HG03432 (cell line): Measurements from ENCODE around the gene CCR9.

Experiments
- ATAC-seq: cut with Tn5 transposase; IDR thresholded peaks from one replicate; pipeline ENCODE4 v1.9.1; 2021; ENCODE audit warnings: mild to moderate bottlenecking, moderate library complexity; ENCODE audit not compliant: unreplicated experiment

CCR9 gene

DNA sequence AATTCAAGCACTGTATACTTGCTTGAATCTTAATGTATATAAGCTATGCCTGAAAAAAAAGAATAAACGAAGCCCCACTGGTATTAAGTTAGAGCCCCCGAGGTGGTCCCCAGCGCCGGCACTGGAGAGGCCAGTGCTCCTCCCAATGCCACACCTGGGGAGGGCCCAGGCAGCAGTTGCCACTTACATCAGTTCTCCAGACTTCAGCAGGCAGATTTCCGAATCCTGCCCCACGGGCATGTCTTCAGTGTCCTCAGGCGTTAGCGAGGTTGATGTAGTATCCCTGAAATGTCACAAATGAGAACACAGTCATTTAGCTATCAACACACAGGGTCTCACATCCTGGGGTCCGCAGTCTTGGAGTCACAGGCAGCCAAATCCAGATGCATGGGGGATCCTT, 49.9 kb downstream of the CCR9 start:
- no peak for ATAC-seq

DNA sequence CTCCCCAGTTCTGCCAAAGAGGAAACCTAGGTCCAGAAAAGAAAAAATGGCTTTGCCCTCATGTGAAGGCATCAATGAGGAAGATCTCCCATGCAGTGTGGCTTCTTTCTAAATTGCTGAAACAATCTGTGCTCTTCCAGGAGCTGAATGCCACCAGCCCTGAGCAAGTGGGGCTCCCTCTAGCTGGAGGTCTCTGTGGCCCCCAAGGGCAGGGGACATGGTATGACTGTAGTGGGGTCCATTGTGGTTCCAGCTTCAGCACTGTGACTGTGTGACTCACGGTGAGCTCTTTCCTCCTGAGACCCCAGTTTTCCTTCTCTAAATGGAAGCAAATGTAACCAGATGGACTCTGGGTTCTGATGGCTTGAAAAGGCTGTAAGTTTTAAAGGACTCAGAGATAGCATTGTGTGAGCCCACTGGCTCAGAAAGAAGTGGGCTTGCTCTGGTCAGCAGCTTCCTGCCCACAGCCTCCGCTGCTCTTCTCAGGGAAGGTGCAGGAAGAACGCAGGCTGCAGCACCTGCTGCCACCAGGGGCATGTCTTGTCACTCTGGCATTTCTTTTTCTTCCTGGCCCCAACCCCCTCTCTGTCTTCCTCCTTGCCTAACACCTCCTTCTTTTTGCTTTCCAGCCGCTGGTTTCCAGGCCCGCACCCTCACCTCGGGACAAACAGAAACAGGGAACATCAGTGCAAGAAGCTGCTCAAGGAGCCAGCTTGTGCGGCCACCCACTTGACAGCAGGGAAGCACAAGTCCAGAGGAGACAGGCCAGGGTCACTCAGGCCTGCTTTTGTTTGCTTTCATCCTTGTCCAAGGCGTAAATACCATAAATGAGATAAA, 51.1 kb downstream of the CCR9 start:
- ATAC-seq, result no peak

DNA sequence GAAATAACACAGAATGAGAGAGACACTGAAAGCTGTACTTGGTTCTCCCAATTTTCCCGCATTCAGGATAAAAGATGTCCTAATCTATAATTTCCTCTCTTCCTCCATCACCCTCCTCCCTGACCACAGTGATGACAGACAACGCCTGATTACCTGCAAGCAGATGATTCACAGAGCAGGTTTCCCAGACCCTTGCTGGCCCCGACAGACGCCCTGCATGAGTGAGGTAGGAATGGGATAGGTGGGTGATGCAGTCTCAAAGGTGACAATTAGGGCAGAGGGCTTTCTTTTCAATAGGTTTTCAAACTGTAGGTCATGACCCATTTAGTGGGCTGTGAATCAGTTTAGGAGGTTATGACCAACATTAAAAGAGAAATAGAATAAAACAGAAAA, 51.7 kb downstream of the CCR9 start:
- ATAC-seq, result no peak

GRCh38 chr3:45938864-45939263, 52.5 kb downstream of the CCR9 start:
- peak; percentile 61 for ATAC-seq

GRCh38 chr3:45939341-45939771, 53.0 kb downstream of the CCR9 start:
- no peak for ATAC-seq

DNA sequence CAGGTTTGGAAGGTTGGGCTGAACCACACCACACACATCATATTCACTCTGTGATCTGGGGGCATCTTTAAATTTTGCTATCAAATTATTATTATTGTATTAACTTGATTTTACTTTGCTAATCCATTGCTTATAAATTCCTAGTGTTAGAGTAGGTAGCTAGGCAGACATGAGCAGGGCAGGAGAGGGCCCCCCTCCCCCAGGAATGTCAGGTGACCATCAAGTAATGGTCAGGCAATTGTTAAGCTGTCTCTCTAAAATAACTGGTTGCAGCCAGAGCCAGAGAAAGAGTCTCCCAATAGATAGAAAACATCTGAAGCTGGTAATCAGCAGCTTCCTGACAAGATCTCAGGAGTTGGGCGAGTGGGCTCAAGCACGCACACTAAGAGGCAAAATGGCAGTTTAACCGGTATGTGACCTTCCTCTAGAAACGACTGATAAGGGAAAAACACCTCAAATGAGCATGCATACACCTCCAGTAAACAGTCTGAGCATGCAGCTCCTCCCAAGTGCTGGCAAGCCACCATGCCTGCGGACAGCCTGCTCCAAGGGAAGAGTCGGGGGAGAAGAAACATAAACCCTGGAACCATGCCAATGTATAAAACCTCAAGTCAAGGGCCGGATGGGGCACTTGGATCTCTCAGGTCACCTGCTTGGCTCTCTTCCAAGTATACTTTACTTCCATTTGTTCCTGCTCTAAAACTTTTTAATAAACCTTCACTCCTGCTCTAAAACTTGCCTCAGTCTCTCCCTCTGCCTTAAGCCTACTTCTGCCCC, 53.8 kb downstream of the CCR9 start:
- ATAC-seq, result no peak

DNA sequence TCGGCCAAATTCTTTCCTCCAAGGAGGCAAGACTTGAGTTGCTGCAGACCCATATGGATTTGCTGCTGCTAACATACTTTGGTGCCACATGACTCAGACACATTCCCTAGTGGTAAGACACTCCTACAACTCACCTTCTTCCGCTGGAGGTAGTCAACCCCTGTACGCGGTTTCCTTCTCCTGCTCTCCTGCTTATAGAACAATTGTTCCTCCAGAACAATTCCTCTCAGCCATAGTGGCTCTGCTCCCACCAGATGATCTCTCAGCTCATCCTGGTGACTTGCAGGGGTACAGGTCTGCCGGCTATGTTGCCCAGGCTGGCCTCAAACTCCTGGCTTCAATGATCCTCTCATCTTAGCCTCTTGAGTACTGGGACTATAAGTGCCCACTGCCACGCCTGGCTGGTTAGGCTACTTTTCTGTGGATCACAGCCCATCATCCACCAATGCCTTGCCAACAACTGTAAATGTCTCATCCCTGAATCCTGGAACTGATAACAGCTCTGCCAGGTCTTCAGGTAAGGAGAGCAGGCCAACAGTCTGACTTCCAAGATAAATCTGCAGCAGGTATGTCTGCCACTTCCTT, 54.5 kb downstream of the CCR9 start:
- ATAC-seq, result no peak

DNA sequence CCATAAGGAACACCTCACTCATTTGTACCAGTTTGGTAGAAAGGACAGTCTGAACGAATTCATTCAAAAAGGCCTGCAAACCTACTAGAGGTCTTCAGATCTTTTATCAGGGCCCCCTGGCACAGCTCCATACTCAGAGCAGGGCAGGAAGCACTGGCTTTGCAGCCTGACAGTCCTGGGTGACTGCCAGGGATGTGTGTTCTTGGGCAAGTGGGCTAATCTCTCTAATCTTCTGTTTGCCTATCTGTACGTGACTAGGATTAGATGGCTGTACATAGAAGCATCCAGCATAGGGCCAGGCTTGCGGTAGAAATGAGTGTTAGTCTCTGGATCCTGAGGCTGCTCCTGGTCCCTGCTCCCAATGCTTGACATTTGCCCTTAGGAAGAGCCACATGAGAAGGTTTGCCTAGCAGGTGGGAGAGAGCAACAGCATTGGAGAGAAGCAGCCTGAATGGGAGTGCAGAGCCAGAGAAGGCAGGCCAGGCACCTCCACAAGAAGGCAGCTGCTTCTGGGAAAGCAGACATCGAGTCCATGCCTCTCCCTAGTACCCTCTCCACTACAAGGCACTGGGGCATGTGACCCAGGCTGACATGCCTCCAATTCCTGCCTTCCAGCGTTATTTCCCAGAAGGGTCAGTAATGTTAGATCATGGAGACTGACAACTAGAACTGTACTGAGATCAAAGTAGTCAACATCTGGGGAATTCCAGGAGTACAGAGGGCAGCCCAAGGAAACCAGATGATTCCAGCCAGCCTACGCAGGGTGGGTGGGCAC, 55.9 kb downstream of the CCR9 start:
- no peak for ATAC-seq

- no peak for ATAC-seq
These were observed 57.0 kb downstream of the CCR9 start, which contains the start of gene CXCR6 for GRCh38 chr3:45943207-45943846. Gene CXCR6 (plus strand): TSS chr3:45943464. CDS start chr3:45946482, 3,018 bp downstream.

DNA sequence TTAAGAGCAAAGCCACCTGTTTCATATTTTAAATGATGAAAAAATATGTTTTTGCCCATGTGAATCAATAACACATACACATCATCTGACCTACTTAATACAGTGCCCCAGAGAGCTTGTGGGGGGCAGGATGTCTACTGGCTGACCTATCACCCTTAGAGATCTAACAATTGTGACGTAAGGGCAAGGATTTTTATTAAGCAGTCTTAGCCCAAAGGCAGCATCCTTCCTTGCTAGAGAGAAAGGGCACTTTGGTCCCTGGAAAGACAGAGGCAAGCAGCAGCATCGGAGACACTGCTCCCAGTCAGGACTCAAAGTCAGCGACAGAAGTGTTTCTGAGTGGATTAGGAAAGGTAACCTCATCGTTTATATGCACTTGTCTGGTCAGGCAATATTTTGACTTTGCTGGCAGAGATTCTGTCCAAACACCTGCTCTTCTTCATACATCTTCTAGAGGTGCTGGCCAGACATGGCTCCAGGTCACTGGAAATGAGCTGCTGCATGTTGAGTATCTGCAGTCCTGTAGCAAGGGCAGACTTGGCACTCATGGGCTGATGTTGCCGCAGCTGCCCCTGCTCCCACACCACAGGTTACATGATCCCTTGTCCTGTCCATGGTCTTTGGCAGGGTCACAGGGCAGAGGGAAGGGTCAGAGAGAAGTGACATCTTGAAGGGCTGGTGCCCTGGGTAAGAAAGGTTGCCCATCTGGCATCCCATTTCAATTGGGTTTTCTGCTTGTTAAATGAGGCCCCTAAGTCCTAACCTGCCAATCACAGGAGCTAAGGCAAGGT, 58.7 kb downstream of the CCR9 start:
- no peak for ATAC-seq

DNA sequence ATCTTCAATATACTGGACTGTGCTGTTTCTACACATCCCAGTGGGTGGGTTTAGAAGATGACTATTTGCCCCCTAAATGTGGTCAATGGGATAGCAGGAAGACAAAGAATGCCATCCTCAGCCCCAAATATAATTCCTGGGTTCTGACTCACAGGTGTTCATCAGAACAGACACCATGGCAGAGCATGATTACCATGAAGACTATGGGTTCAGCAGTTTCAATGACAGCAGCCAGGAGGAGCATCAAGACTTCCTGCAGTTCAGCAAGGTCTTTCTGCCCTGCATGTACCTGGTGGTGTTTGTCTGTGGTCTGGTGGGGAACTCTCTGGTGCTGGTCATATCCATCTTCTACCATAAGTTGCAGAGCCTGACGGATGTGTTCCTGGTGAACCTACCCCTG, 60.0 kb downstream of the CCR9 start:
- ATAC-seq, result no peak

DNA sequence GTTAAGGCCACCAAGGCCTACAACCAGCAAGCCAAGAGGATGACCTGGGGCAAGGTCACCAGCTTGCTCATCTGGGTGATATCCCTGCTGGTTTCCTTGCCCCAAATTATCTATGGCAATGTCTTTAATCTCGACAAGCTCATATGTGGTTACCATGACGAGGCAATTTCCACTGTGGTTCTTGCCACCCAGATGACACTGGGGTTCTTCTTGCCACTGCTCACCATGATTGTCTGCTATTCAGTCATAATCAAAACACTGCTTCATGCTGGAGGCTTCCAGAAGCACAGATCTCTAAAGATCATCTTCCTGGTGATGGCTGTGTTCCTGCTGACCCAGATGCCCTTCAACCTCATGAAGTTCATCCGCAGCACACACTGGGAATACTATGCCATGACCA, 60.5 kb downstream of the CCR9 start:
- ATAC-seq, result no peak

DNA sequence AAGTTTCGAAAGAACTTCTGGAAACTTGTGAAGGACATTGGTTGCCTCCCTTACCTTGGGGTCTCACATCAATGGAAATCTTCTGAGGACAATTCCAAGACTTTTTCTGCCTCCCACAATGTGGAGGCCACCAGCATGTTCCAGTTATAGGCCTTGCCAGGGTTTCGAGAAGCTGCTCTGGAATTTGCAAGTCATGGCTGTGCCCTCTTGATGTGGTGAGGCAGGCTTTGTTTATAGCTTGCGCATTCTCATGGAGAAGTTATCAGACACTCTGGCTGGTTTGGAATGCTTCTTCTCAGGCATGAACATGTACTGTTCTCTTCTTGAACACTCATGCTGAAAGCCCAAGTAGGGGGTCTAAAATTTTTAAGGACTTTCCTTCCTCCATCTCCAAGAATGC, 61.0 kb downstream of the CCR9 start:
- ATAC-seq, result no peak

- no peak for ATAC-seq
These were observed 62.0 kb downstream of the CCR9 start for GRCh38 chr3:45948311-45948781.

GRCh38 chr3:45948881-45949280, 62.5 kb downstream of the CCR9 start:
- ATAC-seq, result no peak

GRCh38 chr3:45949432-45949831, 63.1 kb downstream of the CCR9 start:
- ATAC-seq, result no peak

GRCh38 chr3:45950131-45950530, 63.8 kb downstream of the CCR9 start:
- ATAC-seq, result no peak

DNA sequence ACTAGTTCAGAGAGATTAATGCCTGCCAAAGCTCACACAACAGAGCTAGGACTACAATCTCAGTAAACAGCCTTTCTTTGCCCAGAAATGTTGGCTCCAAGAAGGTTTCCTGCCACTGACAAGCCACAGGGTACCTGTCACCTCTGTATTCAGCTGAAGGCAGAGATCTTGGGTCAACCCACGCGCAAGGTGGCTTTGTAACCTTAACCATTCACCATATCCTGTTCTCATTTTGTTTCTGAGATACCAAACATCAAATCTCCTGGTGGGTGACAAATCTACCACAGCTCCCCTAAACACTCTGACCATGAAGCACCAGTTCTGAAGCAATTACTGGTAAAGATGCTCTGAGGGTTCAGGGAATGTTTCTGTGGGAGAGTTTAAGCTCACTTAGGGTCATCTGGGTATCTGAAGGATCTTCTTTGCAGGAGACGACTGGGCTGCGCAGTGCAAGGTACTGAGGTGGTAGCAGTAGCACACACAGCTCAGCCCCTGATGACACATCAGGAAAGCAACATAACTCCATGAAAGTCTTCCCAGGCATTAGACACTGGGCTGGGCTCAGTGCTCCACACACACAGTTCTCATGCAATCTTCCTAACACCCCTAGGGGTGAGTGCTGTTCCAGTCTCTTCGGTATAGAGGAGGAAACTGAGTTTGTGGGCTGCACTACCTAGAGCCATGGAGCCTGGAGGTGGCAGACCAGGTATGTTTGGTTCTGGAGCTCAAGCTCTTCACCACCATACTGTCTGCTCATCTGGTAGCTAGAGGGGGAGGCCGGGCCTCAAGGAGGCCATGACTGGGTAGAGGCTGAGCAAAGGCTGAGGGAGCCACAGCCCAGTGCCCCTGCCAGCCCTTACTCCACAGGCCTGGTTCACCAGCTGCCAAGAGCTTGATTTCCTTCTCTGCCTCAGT, 64.6 kb downstream of the CCR9 start:
- ATAC-seq, result no peak

DNA sequence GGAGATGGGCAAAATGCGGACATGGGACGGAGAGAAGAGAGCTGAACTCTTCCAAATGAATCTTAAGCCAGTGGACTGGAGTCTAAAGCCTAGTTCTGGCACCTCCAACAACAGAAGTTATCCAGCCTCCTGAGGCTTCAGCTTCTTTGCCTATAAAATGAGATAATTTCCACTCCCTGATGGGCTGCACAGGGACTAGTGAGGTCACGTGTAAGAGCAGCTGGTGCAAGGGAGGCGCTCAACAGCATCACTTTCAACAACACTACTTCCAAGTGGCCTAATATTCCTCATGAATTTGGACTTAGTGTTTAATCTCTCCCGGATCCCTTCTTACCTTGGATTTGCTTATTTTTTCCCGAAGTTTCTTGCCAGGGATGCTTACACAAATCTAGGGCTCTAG, 65.6 kb downstream of the CCR9 start:
- ATAC-seq, result no peak
